CD14-positive monocyte (primary cell): ENCODE results near the gene TARS3. TPM values are rescaled to one million over a fixed set of nuclear protein-coding genes. Genes with fewer than 3 reads are reported as not detected.

Experiments used
- DNase-seq, 3 donors: peaks; one replicate each; pipeline ENCODE4 v3.0.0-alpha.2; 2011 to 2022
- H2AFZ ChIP-seq: 2 replicates; pipeline ENCODE4 v1.6.0; 2012; ENCODE audit warnings: mild to moderate bottlenecking, low read depth, low read length, inconsistent platforms; ENCODE audit not compliant: insufficient read depth, poor library complexity, severe bottlenecking
- H3K27ac ChIP-seq, 2 donors: 1 replicate in 1 of 2; 2 replicates in 1 of 2; pipeline ENCODE4 v1.5.1; 2012 to 2013; ENCODE audit warnings: low read length in 2 of 2, control low read depth in 1 of 2, inconsistent platforms in 1 of 2, low read depth in 1 of 2, mild to moderate bottlenecking in 1 of 2
- H3K27me3 ChIP-seq, 2 donors: one replicate each; pipeline versions ENCODE4 v1.6.0 to v1.6.1; 2011 to 2013; ENCODE audit warnings: low read length in 2 of 2; ENCODE audit not compliant: control insufficient read depth in 2 of 2, insufficient read depth in 2 of 2
- H3K36me3 ChIP-seq, 2 donors: replicated peaks in 1 of 2; 1 replicate in 1 of 2; 2 replicates in 1 of 2; pipeline versions ENCODE4 v1.5.1 to v1.6.1; 2012 to 2013; ENCODE audit warnings: low read length in 2 of 2, control low read depth in 1 of 2, inconsistent platforms in 1 of 2, mild to moderate bottlenecking in 1 of 2; ENCODE audit not compliant: insufficient read depth in 2 of 2, control insufficient read depth in 1 of 2
- H3K4me1 ChIP-seq, 2 donors: 1 replicate in 1 of 2; 2 replicates in 1 of 2; pipeline versions ENCODE4 v1.5.1 to v1.6.1; 2012 to 2013; ENCODE audit warnings: low read length in 2 of 2, control low read depth in 1 of 2, inconsistent platforms in 1 of 2, mild to moderate bottlenecking in 1 of 2, moderate library complexity in 1 of 2; ENCODE audit not compliant: insufficient read depth in 2 of 2, control insufficient read depth in 1 of 2
- H3K4me2 ChIP-seq: replicated peaks from 2 replicates; pipeline ENCODE3; 2012; ENCODE audit warnings: low read length, moderate library complexity, mild to moderate bottlenecking; ENCODE audit not compliant: poor library complexity, severe bottlenecking; ENCODE audit errors: extremely low read depth
- H3K4me3 ChIP-seq, 3 experiments: fragments of 200-600 bp in 1 of 3; sonication (generic) in 1 of 3; replicated peaks in 1 of 3; 1 replicate in 2 of 3; 2 replicates in 1 of 3; pipeline ENCODE4 v1.5.1; 2011 to 2013; ENCODE audit warnings: low read length in 3 of 3, mild to moderate bottlenecking in 3 of 3, control low read depth in 2 of 3, low read depth in 2 of 3, inconsistent platforms in 1 of 3, moderate library complexity in 1 of 3
- H3K79me2 ChIP-seq: 2 replicates; pipeline ENCODE4 v1.6.0; 2012; ENCODE audit warnings: mild to moderate bottlenecking, control low read depth, inconsistent platforms, low read length, moderate library complexity; ENCODE audit not compliant: insufficient read depth
- H3K9ac ChIP-seq: 2 replicates; pipeline ENCODE4 v1.6.0; 2017; ENCODE audit warnings: low read length, mild to moderate bottlenecking; ENCODE audit not compliant: insufficient read depth, poor library complexity, severe bottlenecking
- H3K9me3 ChIP-seq, 2 donors: replicated peaks in 1 of 2; 1 replicate in 1 of 2; 2 replicates in 1 of 2; pipeline versions ENCODE4 v1.5.1 to v1.6.1; 2012 to 2013; ENCODE audit warnings: low read length in 2 of 2, control low read depth in 1 of 2; ENCODE audit not compliant: control insufficient read depth in 1 of 2, insufficient read depth in 1 of 2
- H4K20me1 ChIP-seq: 2 replicates; pipeline ENCODE4 v1.6.0; 2012; ENCODE audit warnings: mild to moderate bottlenecking, low read length, control low read depth, moderate library complexity; ENCODE audit not compliant: insufficient read depth
- H3K27ac Mint-ChIP-seq, 7 donors: one replicate each; pipeline ENCODE4 v1.8.0; 2020; ENCODE audit warnings: mild to moderate bottlenecking in 7 of 7, mixed read lengths in 7 of 7, moderate library complexity in 6 of 7, inconsistent platforms in 2 of 7
- H3K27me3 Mint-ChIP-seq, 3 donors: one replicate each; pipeline ENCODE4 v1.8.0; 2021 to 2022; ENCODE audit warnings: low read depth in 3 of 3, mild to moderate bottlenecking in 3 of 3, mixed read lengths in 3 of 3, moderate library complexity in 3 of 3, inconsistent platforms in 1 of 3
- H3K36me3 Mint-ChIP-seq, 2 donors: one replicate each; pipeline ENCODE4 v1.8.0; 2020; ENCODE audit warnings: mixed read lengths in 2 of 2, inconsistent platforms in 1 of 2, mild to moderate bottlenecking in 1 of 2
- H3K4me1 Mint-ChIP-seq: one replicate; pipeline ENCODE4 v1.8.0; 2020; ENCODE audit warnings: mild to moderate bottlenecking, mixed read lengths
- H3K4me3 Mint-ChIP-seq, 2 donors: one replicate each; pipeline ENCODE4 v1.8.0; 2020; ENCODE audit warnings: mild to moderate bottlenecking in 2 of 2, mixed read lengths in 2 of 2, moderate library complexity in 1 of 2
- H3K9me3 Mint-ChIP-seq, 7 donors: one replicate each; pipeline ENCODE4 v1.8.0; 2020 to 2022; ENCODE audit warnings: mixed read lengths in 7 of 7, mild to moderate bottlenecking in 6 of 7, moderate library complexity in 6 of 7, inconsistent platforms in 2 of 7
- WGBS: methylation state at CpG from one replicate; pipeline ENCODE4 v1.1.5; 2013; ENCODE audit warnings: missing lambda C conversion rate; ENCODE audit not compliant: insufficient coverage; 5-methylcytosine and 5-hydroxymethylcytosine counted together
- intact Hi-C, 2 donors: fragments of 100-400 bp; cut with micrococcal nuclease; formaldehyde crosslinking; loops; one replicate each; pipeline versions ENCODE4 v1.15.0 to v1.15.1; 2023
- polyA plus RNA-seq, 3 donors: library from polyadenylated mRNA; depleted of rRNA in 1 of 3; unstranded in 2 of 3; stranded (reverse) in 1 of 3; fragments of 300-500 nt in 2 of 3; fragments of >200 nt in 1 of 3; fragmentation: Illumina TruSeq in 2 of 3; gene quantifications; 1 replicate in 2 of 3; 2 replicates in 1 of 3; pipeline ENCODE4 v1.2.3, GENCODE V29; 2012 to 2021
- TF ChIP-seq, protein P1 (sequence below): fragments of 200-600 bp; IDR thresholded peaks from one replicate; pipeline ENCODE4 v1.8.0; 2022; ENCODE audit warnings: antibody characterized with exemption, mild to moderate bottlenecking

The TARS3 gene
- polyA plus RNA-seq, 3 donors, result 1.3 to 2.4 (median 1.8) TPM

DNA sequence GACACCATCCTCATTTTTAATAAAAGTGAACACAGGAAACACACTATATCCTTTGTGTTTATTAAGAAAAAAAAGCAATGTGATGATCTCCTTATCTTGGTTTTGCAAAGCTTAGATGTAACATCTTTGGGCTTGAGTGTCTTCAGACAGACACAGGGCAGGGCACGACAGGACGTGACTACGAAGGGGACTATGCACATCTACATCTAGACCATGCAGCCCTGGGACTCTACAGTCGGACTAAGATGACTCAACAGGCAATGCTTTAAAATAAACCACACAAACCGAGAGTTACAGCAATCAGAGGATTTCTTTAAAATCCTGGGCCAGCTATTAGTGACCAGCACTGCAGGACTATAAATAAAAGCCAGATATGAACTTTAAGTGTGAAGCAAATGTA, 49.3 kb downstream of the TARS3 start:
- H3K4me2 ChIP-seq, result no peak overlapping the region
- H3K4me3 ChIP-seq, result no peak overlapping the region
- no peak overlapping the region for H3K27ac ChIP-seq
- H2AFZ ChIP-seq, result no peak overlapping the region
- TF ChIP-seq, protein P1, sequence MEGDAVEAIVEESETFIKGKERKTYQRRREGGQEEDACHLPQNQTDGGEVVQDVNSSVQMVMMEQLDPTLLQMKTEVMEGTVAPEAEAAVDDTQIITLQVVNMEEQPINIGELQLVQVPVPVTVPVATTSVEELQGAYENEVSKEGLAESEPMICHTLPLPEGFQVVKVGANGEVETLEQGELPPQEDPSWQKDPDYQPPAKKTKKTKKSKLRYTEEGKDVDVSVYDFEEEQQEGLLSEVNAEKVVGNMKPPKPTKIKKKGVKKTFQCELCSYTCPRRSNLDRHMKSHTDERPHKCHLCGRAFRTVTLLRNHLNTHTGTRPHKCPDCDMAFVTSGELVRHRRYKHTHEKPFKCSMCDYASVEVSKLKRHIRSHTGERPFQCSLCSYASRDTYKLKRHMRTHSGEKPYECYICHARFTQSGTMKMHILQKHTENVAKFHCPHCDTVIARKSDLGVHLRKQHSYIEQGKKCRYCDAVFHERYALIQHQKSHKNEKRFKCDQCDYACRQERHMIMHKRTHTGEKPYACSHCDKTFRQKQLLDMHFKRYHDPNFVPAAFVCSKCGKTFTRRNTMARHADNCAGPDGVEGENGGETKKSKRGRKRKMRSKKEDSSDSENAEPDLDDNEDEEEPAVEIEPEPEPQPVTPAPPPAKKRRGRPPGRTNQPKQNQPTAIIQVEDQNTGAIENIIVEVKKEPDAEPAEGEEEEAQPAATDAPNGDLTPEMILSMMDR, result no peak
- intact Hi-C loops, result no loop called here
- no peaks in the 10 kb centered on the region for H3K4me1 ChIP-seq
- H3K36me3 Mint-ChIP-seq, result peaks cover 25 to 30% of the 10 kb centered on the region in 2 donors
- H3K27me3 Mint-ChIP-seq, result peaks cover 0 to 3% (median 0%) of the 10 kb centered on the region in 3 donors
- WGBS, result 82% methylated on average over 3 of the region's 5 CpGs
- H3K27me3 ChIP-seq, result no peaks in the 10 kb centered on the region
- H3K4me3 Mint-ChIP-seq, result no peak overlapping the region
- no peak overlapping the region for H3K9ac ChIP-seq
- H3K9me3 ChIP-seq, result no peaks in the 10 kb centered on the region
- H3K4me1 Mint-ChIP-seq, result no peaks in the 10 kb centered on the region
- H3K9me3 Mint-ChIP-seq, result peaks cover 0 to 2% (median 0%) of the 10 kb centered on the region in 7 donors
- no peaks in the 10 kb centered on the region for H3K79me2 ChIP-seq
- peaks cover 0 to 16% of the 10 kb centered on the region in 2 donors for H3K36me3 ChIP-seq
- no peak overlapping the region for H3K27ac Mint-ChIP-seq
- DNase-seq, result no peak
- H4K20me1 ChIP-seq, result no peaks in the 10 kb centered on the region

DNA sequence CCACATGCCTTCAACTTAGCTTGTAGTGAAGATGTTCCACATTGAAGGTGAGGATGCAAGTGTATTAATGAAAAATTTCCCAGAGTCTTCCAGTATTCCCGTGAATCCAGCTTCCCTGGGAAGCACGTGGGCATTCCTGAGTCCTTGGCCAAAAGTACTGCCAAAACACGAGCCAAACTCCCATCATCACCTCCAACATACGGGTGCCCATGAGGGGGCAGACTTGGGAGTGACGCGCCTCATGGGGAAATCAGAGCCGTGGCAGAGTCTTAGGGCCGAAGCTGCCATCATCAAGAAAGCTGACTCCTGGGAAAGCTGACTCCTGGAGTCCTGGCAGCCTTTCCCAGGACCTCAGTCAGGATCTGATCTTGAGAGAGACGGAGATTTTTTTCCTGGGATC, 52.0 kb downstream of the TARS3 start:
- Histone ChIP-seq H3K4me2 (no peak overlapping the region), H4K20me1 (no peaks in the 10 kb centered on the region), H3K27me3 (no peaks in the 10 kb centered on the region), H3K9me3 (no peaks in the 10 kb centered on the region), H3K4me1 (peaks cover 0 to 6% of the 10 kb centered on the region in 2 donors), H2AFZ (no peak overlapping the region), H3K4me3 (no peak overlapping the region), H3K79me2 (no peaks in the 10 kb centered on the region), H3K27ac (no peak overlapping the region), H3K9ac (no peak overlapping the region), H3K36me3 (peaks cover 0 to 16% of the 10 kb centered on the region in 2 donors)
- no peak for DNase-seq
- no peak overlapping the region for H3K4me3 Mint-ChIP-seq
- 98% methylated on average over 4 of the region's 9 CpGs for WGBS
- TF ChIP-seq, protein P1, result no peak
- H3K9me3 Mint-ChIP-seq, result peaks cover 0 to 2% (median 0%) of the 10 kb centered on the region in 7 donors
- no peak overlapping the region for H3K27ac Mint-ChIP-seq
- peaks cover 0 to 1% (median 0%) of the 10 kb centered on the region in 3 donors for H3K27me3 Mint-ChIP-seq
- peaks cover 8% of the 10 kb centered on the region for H3K4me1 Mint-ChIP-seq
- H3K36me3 Mint-ChIP-seq, result peaks cover 27 to 32% of the 10 kb centered on the region in 2 donors
- intact Hi-C loops, result no loop called here
